Duodenal mucosa (tissue), 2 donors: ENCODE data around the gene FAM168A.

Experiments used
- H3K27ac ChIP-seq: one replicate; pipeline ENCODE4 v1.7.0; 2013; ENCODE audit warnings: low read depth, low read length
- H3K27me3 ChIP-seq, 2 donors: one replicate each; pipeline ENCODE4 v1.7.0; 2013; ENCODE audit warnings: low read length in 2 of 2, control low read depth in 1 of 2; ENCODE audit not compliant: insufficient read depth in 2 of 2, control insufficient read depth in 1 of 2
- H3K36me3 ChIP-seq, 2 donors: one replicate each; pipeline ENCODE4 v1.7.0; 2013; ENCODE audit warnings: low read length in 2 of 2, control low read depth in 1 of 2; ENCODE audit not compliant: insufficient read depth in 2 of 2, control insufficient read depth in 1 of 2
- H3K4me1 ChIP-seq, 2 donors: one replicate each; pipeline ENCODE4 v1.7.0; 2013; ENCODE audit warnings: low read length in 2 of 2, control low read depth in 1 of 2; ENCODE audit not compliant: insufficient read depth in 2 of 2, control insufficient read depth in 1 of 2
- H3K4me3 ChIP-seq, 2 donors: one replicate each; pipeline ENCODE4 v1.7.0; 2013; ENCODE audit warnings: low read length in 2 of 2, low read depth in 1 of 2
- H3K9ac ChIP-seq, 2 donors: one replicate each; pipeline ENCODE4 v1.7.0; 2013; ENCODE audit warnings: low read length in 2 of 2, low read depth in 1 of 2
- H3K9me3 ChIP-seq, 2 donors: one replicate each; pipeline ENCODE4 v1.7.0; 2013; ENCODE audit warnings: low read length in 2 of 2, control low read depth in 1 of 2; ENCODE audit not compliant: control insufficient read depth in 1 of 2

The FAM168A gene

GRCh38 chr11:73387594-73388264, 210.2 kb downstream of the FAM168A start:
- H3K9ac ChIP-seq = peak overlapping the region in 1 of 2 donors; percentile 4
- peaks cover 0 to 7% of the 10 kb centered on the region in 2 donors for H3K36me3 ChIP-seq
- H3K27me3 ChIP-seq = no peaks in the 10 kb centered on the region
- H3K4me1 ChIP-seq = peaks cover 21 to 55% of the 10 kb centered on the region in 2 donors
- H3K4me3 ChIP-seq = no peak overlapping the region
- no peaks in the 10 kb centered on the region for H3K9me3 ChIP-seq
- no peak overlapping the region for H3K27ac ChIP-seq

- Histone ChIP-seq H3K9ac (no peak overlapping the region), H3K27ac (no peak overlapping the region), H3K9me3 (no peaks in the 10 kb centered on the region), H3K36me3 (peaks cover 0 to 1% of the 10 kb centered on the region in 2 donors), H3K27me3 (no peaks in the 10 kb centered on the region), H3K4me1 (peaks cover 24 to 61% of the 10 kb centered on the region in 2 donors), H3K4me3 (peak overlapping the region in 1 of 2 donors; percentile 45)
These were observed 211.4 kb downstream of the FAM168A start for GRCh38 chr11:73386546-73386945.

GRCh38 chr11:73386016-73386415, 211.9 kb downstream of the FAM168A start:
- Histone ChIP-seq H3K9me3 (no peaks in the 10 kb centered on the region), H3K27ac (no peak overlapping the region), H3K4me3 (peak overlapping the region in 1 of 2 donors; percentile 45), H3K9ac (no peak overlapping the region), H3K4me1 (peaks cover 28 to 61% of the 10 kb centered on the region in 2 donors), H3K36me3 (no peaks in the 10 kb centered on the region), H3K27me3 (no peaks in the 10 kb centered on the region)

GRCh38 chr11:73384872-73385689, 212.8 kb downstream of the FAM168A start:
- Histone ChIP-seq H3K27ac (peak overlapping the region; percentile 58), H3K4me3 (no peak overlapping the region), H3K36me3 (no peaks in the 10 kb centered on the region), H3K27me3 (no peaks in the 10 kb centered on the region), H3K4me1 (peaks cover 28 to 62% of the 10 kb centered on the region in 2 donors), H3K9me3 (no peaks in the 10 kb centered on the region), H3K9ac (no peak overlapping the region)

GRCh38 chr11:73384531-73384871, 213.4 kb downstream of the FAM168A start:
- H3K27ac ChIP-seq = no peak overlapping the region
- H3K9ac ChIP-seq = no peak overlapping the region

GRCh38 chr11:73384125-73384441, 213.8 kb downstream of the FAM168A start:
- no peak overlapping the region for H3K9ac ChIP-seq
- H3K36me3 ChIP-seq = no peaks in the 10 kb centered on the region
- no peaks in the 10 kb centered on the region for H3K27me3 ChIP-seq
- no peak overlapping the region for H3K27ac ChIP-seq
- H3K4me3 ChIP-seq = no peak overlapping the region
- peaks cover 28 to 63% of the 10 kb centered on the region in 2 donors for H3K4me1 ChIP-seq
- H3K9me3 ChIP-seq = no peaks in the 10 kb centered on the region

More at GRCh38 chr11:73384531-73384871, 213.4 kb downstream of the FAM168A start:
- H3K9me3 ChIP-seq = no peaks in the 10 kb centered on the region
- no peaks in the 10 kb centered on the region for H3K27me3 ChIP-seq
- H3K4me1 ChIP-seq = peaks cover 28 to 63% of the 10 kb centered on the region in 2 donors
- no peak overlapping the region for H3K4me3 ChIP-seq
- H3K36me3 ChIP-seq = no peaks in the 10 kb centered on the region

GRCh38 chr11:73383249-73384124, 214.4 kb downstream of the FAM168A start:
- no peaks in the 10 kb centered on the region for H3K27me3 ChIP-seq
- no peak overlapping the region for H3K4me3 ChIP-seq
- no peaks in the 10 kb centered on the region for H3K9me3 ChIP-seq
- no peaks in the 10 kb centered on the region for H3K36me3 ChIP-seq
- H3K27ac ChIP-seq = no peak overlapping the region
- peaks cover 28 to 66% of the 10 kb centered on the region in 2 donors for H3K4me1 ChIP-seq
- peak overlapping the region in 1 of 2 donors; percentile 10 for H3K9ac ChIP-seq

- H3K36me3 ChIP-seq = no peaks in the 10 kb centered on the region
- no peak overlapping the region for H3K4me3 ChIP-seq
- H3K9ac ChIP-seq = peak overlapping the region in 1 of 2 donors; percentile 10
- no peak overlapping the region for H3K27ac ChIP-seq
- H3K27me3 ChIP-seq = no peaks in the 10 kb centered on the region
- no peaks in the 10 kb centered on the region for H3K9me3 ChIP-seq
- peaks cover 28 to 62% of the 10 kb centered on the region in 2 donors for H3K4me1 ChIP-seq
These were observed 215.2 kb downstream of the FAM168A start for GRCh38 chr11:73382747-73383146.

GRCh38 chr11:73382183-73382582, 215.7 kb downstream of the FAM168A start:
- no peaks in the 10 kb centered on the region for H3K9me3 ChIP-seq
- H3K27me3 ChIP-seq = no peaks in the 10 kb centered on the region
- H3K36me3 ChIP-seq = no peaks in the 10 kb centered on the region
- H3K4me1 ChIP-seq = peaks cover 28 to 62% of the 10 kb centered on the region in 2 donors
- no peak overlapping the region for H3K9ac ChIP-seq
- no peak overlapping the region for H3K27ac ChIP-seq
- H3K4me3 ChIP-seq = no peak overlapping the region

GRCh38 chr11:73381589-73381988, 216.3 kb downstream of the FAM168A start:
- H3K36me3 ChIP-seq = no peaks in the 10 kb centered on the region
- no peaks in the 10 kb centered on the region for H3K9me3 ChIP-seq
- no peaks in the 10 kb centered on the region for H3K27me3 ChIP-seq
- peaks cover 28 to 62% of the 10 kb centered on the region in 2 donors for H3K4me1 ChIP-seq
- no peak overlapping the region for H3K9ac ChIP-seq
- H3K27ac ChIP-seq = no peak overlapping the region
- no peak overlapping the region for H3K4me3 ChIP-seq
